Measurements from ENCODE around the gene SPON2. TPM values are rescaled to one million over a fixed set of nuclear protein-coding genes. Genes with fewer than 3 reads are reported as not detected.

The SPON2 gene
- total and polyA plus RNA-seq, 8 donors = 3.1 to 45.2 (median 11.0) TPM

- intact Hi-C loops (cut with DNase I) = no loop called here
- Histone ChIP-seq H3K36me3 (no peaks in the 10 kb centered on the region), H3K4me1 (peaks cover 0 to 6% (median 0%) of the 10 kb centered on the region in 3 donors), H3K27me3 (no peaks in the 10 kb centered on the region), H3K4me3 (no peak overlapping the region), H3K27ac (no peak overlapping the region), H3K9me3 (no peaks in the 10 kb centered on the region)
- no peak for DNase-seq
- ATAC-seq = peak in 1 of 4 donors; percentile 8
- 82 to 87% methylated on average over 11 of the region's 11 CpGs for WGBS, 2 donors
- no peak for FAIRE-seq
- no peak for TF ChIP-seq CTCF (IDR thresholded peaks at IDR 0.05)
Measured at GRCh38 chr4:1178300-1179088, 6.1 kb upstream of the SPON2 start.

- no peak for TF ChIP-seq CTCF (IDR thresholded peaks at IDR 0.05)
- intact Hi-C loops (cut with DNase I) = no loop called here
- H3K4me3 ChIP-seq = no peak overlapping the region
- H3K4me1 ChIP-seq = peaks cover 0 to 11% (median 0%) of the 10 kb centered on the region in 3 donors
- FAIRE-seq (no peak), DNase-seq (peak in 1 of 6 donors; percentile 74), ATAC-seq (peak in 1 of 4 donors; percentile 3)
- H3K36me3 ChIP-seq = no peaks in the 10 kb centered on the region
- no peaks in the 10 kb centered on the region for H3K27me3 ChIP-seq
- WGBS, 2 donors = 77 to 83% methylated on average over 28 of the region's 28 CpGs
- no peak overlapping the region for H3K27ac ChIP-seq
- no peaks in the 10 kb centered on the region for H3K9me3 ChIP-seq
Measured at GRCh38 chr4:1177274-1178141, 5.1 kb upstream of the SPON2 start.

GRCh38 chr4:1176398-1177273 is 4.3 kb upstream of the SPON2 start:
- no peak overlapping the region for H3K27ac ChIP-seq
- 30 to 83% methylated on average over 1 of the region's 1 CpG for WGBS, 2 donors
- intact Hi-C loops (cut with DNase I) = no loop called here
- peaks cover 0 to 14% (median 0%) of the 10 kb centered on the region in 3 donors for H3K4me1 ChIP-seq
- no peaks in the 10 kb centered on the region for H3K9me3 ChIP-seq
- no peak for DNase-seq
- no peak for ATAC-seq
- no peak for TF ChIP-seq CTCF (IDR thresholded peaks at IDR 0.05)
- no peak overlapping the region for H3K4me3 ChIP-seq
- no peaks in the 10 kb centered on the region for H3K27me3 ChIP-seq
- no peak for FAIRE-seq
- no peaks in the 10 kb centered on the region for H3K36me3 ChIP-seq

GRCh38 chr4:1175635-1176229 is 3.3 kb upstream of the SPON2 start:
- WGBS, 2 donors = 97% methylated on average over 7 of the region's 7 CpGs
- no peak overlapping the region for H3K27ac ChIP-seq
- no peaks in the 10 kb centered on the region for H3K36me3 ChIP-seq
- H3K27me3 ChIP-seq = no peaks in the 10 kb centered on the region
- FAIRE-seq (no peak), ATAC-seq (no peak), DNase-seq (no peak)
- peaks cover 0 to 17% (median 0%) of the 10 kb centered on the region in 3 donors for H3K4me1 ChIP-seq
- no peaks in the 10 kb centered on the region for H3K9me3 ChIP-seq
- intact Hi-C loops (cut with DNase I) = no loop called here
- TF ChIP-seq CTCF (IDR thresholded peaks at IDR 0.05) = no peak
- H3K4me3 ChIP-seq = no peak overlapping the region

All from pancreas (tissue), 10 donors.